ENCODE results near the gene MARCHF5.
"Not testable (repeated sequence)": the region's sequence is repeated elsewhere in the genome, so short reads cannot be mapped to it uniquely, and the experiment has no call there.

DNA sequence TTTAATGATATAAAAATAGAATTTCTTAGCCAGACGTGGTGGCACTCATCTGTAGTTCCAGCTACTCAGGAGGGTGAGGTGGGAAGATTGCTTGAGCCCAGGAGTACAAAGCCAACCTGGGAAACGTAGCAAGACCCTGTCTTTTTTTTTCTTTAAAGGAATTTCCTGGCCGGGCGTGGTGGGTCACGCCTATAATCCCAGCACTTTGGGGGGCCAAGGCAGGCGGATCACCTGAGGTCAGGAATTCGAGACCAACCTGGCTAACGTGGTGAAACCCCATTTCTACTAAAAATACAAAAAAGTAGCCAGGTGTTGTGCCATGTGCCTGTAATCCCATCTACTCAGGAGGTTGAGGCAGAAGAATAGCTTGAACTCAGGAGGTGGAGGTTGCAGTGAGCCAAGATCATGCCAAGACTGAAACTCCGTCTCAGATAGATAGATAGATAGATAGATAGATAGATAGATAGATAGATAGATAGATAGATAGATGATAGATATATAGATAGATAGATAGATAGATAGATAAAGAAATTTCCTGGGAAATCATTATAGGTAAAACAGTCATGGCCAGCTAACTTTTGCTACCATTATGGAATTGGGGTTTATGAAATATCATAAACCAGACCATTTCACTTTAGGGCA is 56.2 kb downstream of the MARCHF5 start:
- TF ChIP-seq POLR2A (IDR thresholded peaks at IDR 0.05), result not testable (repeated sequence)
- TF ChIP-seq, protein P1, sequence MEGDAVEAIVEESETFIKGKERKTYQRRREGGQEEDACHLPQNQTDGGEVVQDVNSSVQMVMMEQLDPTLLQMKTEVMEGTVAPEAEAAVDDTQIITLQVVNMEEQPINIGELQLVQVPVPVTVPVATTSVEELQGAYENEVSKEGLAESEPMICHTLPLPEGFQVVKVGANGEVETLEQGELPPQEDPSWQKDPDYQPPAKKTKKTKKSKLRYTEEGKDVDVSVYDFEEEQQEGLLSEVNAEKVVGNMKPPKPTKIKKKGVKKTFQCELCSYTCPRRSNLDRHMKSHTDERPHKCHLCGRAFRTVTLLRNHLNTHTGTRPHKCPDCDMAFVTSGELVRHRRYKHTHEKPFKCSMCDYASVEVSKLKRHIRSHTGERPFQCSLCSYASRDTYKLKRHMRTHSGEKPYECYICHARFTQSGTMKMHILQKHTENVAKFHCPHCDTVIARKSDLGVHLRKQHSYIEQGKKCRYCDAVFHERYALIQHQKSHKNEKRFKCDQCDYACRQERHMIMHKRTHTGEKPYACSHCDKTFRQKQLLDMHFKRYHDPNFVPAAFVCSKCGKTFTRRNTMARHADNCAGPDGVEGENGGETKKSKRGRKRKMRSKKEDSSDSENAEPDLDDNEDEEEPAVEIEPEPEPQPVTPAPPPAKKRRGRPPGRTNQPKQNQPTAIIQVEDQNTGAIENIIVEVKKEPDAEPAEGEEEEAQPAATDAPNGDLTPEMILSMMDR (IDR thresholded peaks at IDR 0.05), result not testable (repeated sequence)

Data from heart left ventricle (tissue), 13 donors.